Astrocyte (in vitro differentiated cells and primary cell): ENCODE measurements around the gene CD24.

Experiments
- EZH2 ChIP-seq: IDR thresholded peaks from 2 replicates; pipeline ENCODE4 v1.6.1; 2012; ENCODE audit warnings: mild to moderate bottlenecking, low read length, inconsistent platforms; ENCODE audit not compliant: insufficient read depth
- TF ChIP-seq, protein P1 (sequence below): IDR thresholded peaks from 2 replicates; pipeline ENCODE4 v1.5.1; 2011; ENCODE audit warnings: low read depth, mild to moderate bottlenecking, inconsistent platforms, low read length, moderate library complexity; ENCODE audit not compliant: insufficient read depth

DNA sequence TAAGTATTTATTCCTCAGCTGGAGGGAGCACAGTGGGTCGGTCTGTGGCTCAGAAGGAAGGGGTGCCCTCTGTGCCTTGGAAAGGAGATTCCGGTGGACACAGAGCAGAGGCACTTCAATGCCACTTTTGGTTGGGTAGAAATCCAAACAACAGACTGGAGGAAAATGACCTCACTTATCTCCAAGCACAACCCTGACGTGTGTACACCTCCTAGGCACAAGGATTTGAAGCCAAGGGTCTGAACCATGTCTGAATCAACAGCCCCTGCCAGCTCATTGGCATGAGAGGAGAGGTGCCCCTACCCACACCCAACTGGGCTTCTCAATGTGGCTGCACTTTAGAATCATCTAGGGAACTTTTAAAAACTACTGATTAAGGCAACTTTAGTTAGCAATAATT, 13.4 kb downstream of the CD24 start:
- TF ChIP-seq, protein P1, sequence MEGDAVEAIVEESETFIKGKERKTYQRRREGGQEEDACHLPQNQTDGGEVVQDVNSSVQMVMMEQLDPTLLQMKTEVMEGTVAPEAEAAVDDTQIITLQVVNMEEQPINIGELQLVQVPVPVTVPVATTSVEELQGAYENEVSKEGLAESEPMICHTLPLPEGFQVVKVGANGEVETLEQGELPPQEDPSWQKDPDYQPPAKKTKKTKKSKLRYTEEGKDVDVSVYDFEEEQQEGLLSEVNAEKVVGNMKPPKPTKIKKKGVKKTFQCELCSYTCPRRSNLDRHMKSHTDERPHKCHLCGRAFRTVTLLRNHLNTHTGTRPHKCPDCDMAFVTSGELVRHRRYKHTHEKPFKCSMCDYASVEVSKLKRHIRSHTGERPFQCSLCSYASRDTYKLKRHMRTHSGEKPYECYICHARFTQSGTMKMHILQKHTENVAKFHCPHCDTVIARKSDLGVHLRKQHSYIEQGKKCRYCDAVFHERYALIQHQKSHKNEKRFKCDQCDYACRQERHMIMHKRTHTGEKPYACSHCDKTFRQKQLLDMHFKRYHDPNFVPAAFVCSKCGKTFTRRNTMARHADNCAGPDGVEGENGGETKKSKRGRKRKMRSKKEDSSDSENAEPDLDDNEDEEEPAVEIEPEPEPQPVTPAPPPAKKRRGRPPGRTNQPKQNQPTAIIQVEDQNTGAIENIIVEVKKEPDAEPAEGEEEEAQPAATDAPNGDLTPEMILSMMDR, result no peak
- TF ChIP-seq EZH2, result no peak
